ENCODE results near the gene ANKRD37.
"Not testable (repeated sequence)": the region's sequence is repeated elsewhere in the genome, so short reads cannot be mapped to it uniquely, and the experiment has no call there.

ANKRD37 gene

GRCh38 chr4:185396724-185397385 lies at the start of gene ANKRD37:
TSS of gene ANKRD37 (plus strand) at chr4:185396841. CDS start at chr4:185396924, 83 bp downstream.
- no peak for DNase-seq (ENCODE audit: low read depth)

- DNase-seq (ENCODE audit: low read depth): no peak
Observed at GRCh38 chr4:185346975-185347601, 49.6 kb upstream of the ANKRD37 start.

- DNase-seq (ENCODE audit: low read depth): no peak
Observed at GRCh38 chr4:185351691-185352090, 45.0 kb upstream of the ANKRD37 start.

- DNase-seq (ENCODE audit: low read depth): no peak
Observed at GRCh38 chr4:185352202-185352601, 44.4 kb upstream of the ANKRD37 start.

- DNase-seq (ENCODE audit: low read depth): no peak
Observed at GRCh38 chr4:185352741-185353140, 43.9 kb upstream of the ANKRD37 start.

GRCh38 chr4:185357211-185357610 lies 39.4 kb upstream of the ANKRD37 start:
- no peak for DNase-seq (ENCODE audit: low read depth)

- no peak for DNase-seq (ENCODE audit: low read depth)
Observed at GRCh38 chr4:185357733-185358440, 38.8 kb upstream of the ANKRD37 start.

- DNase-seq (ENCODE audit: low read depth): no peak
Observed at GRCh38 chr4:185358514-185358913, 38.1 kb upstream of the ANKRD37 start.

GRCh38 chr4:185358959-185359358 lies 37.7 kb upstream of the ANKRD37 start:
- no peak for DNase-seq (ENCODE audit: low read depth)

GRCh38 chr4:185359767-185360446 lies 36.7 kb upstream of the ANKRD37 start:
- no peak for DNase-seq (ENCODE audit: low read depth)

GRCh38 chr4:185361872-185362271 lies 34.8 kb upstream of the ANKRD37 start:
- DNase-seq (ENCODE audit: low read depth): no peak

GRCh38 chr4:185362570-185362969 lies 34.1 kb upstream of the ANKRD37 start:
- not testable (repeated sequence) for DNase-seq (ENCODE audit: low read depth)

GRCh38 chr4:185363251-185363650 lies 33.4 kb upstream of the ANKRD37 start:
- no peak for DNase-seq (ENCODE audit: low read depth)

GRCh38 chr4:185364886-185365285 lies 31.8 kb upstream of the ANKRD37 start:
- no peak for DNase-seq (ENCODE audit: low read depth)

GRCh38 chr4:185369731-185370130 lies 26.9 kb upstream of the ANKRD37 start:
- DNase-seq (ENCODE audit: low read depth): no peak

GRCh38 chr4:185370268-185370949 lies 26.2 kb upstream of the ANKRD37 start:
- no peak for DNase-seq (ENCODE audit: low read depth)

GRCh38 chr4:185371702-185372101 lies 24.9 kb upstream of the ANKRD37 start:
- no peak for DNase-seq (ENCODE audit: low read depth)

- no peak for DNase-seq (ENCODE audit: low read depth)
Observed at GRCh38 chr4:185374027-185374426, 22.6 kb upstream of the ANKRD37 start.

GRCh38 chr4:185374573-185374972 lies 22.1 kb upstream of the ANKRD37 start:
- no peak for DNase-seq (ENCODE audit: low read depth)

- DNase-seq (ENCODE audit: low read depth): no peak
Observed at GRCh38 chr4:185378264-185378663, 18.4 kb upstream of the ANKRD37 start.

GRCh38 chr4:185379326-185380295 lies 17.0 kb upstream of the ANKRD37 start:
- no peak for DNase-seq (ENCODE audit: low read depth)
